DOHH2 (cell line): ENCODE results near the gene LGALS3BP.

ENCODE experiments used
- EZH2phosphoT487 ChIP-seq: fragments of 200-600 bp; sonication (generic); IDR thresholded peaks from 2 replicates; pipeline ENCODE4 v1.6.1; 2017; ENCODE audit warnings: borderline replicate concordance, mild to moderate bottlenecking, antibody characterized with exemption, low read length, moderate library complexity, mixed read lengths
- TF ChIP-seq, protein P1 (sequence below): fragments of 200-600 bp; sonication (generic); IDR thresholded peaks from one replicate; pipeline ENCODE4 v1.5.1; 2014; ENCODE audit warnings: antibody characterized with exemption, mild to moderate bottlenecking, low read depth, low read length; ENCODE audit not compliant: poor library complexity, severe bottlenecking

DNA sequence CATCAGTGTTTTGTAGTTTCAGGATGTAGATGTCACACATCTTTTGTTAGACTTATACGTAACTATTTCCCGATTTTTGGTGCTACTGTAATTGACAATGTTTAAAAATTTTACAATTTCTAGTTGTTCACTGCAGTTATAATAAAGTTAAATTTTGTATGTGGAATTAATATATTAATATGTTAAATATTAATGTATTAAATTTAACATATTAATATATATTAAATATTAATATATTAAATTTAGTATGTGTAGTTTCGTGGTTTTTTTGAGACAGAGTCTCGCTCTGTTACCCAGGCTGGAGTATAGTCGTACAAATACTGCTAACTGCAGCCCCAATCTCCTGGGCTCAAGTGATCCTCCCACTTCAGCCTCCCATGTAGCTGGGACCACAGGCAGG lies 5.7 kb upstream of the LGALS3BP start:
- no peak for TF ChIP-seq EZH2phosphoT487
- TF ChIP-seq, protein P1, sequence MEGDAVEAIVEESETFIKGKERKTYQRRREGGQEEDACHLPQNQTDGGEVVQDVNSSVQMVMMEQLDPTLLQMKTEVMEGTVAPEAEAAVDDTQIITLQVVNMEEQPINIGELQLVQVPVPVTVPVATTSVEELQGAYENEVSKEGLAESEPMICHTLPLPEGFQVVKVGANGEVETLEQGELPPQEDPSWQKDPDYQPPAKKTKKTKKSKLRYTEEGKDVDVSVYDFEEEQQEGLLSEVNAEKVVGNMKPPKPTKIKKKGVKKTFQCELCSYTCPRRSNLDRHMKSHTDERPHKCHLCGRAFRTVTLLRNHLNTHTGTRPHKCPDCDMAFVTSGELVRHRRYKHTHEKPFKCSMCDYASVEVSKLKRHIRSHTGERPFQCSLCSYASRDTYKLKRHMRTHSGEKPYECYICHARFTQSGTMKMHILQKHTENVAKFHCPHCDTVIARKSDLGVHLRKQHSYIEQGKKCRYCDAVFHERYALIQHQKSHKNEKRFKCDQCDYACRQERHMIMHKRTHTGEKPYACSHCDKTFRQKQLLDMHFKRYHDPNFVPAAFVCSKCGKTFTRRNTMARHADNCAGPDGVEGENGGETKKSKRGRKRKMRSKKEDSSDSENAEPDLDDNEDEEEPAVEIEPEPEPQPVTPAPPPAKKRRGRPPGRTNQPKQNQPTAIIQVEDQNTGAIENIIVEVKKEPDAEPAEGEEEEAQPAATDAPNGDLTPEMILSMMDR, result no peak
